RWPE2 (cell line): ENCODE results near the gene PHC2.

ENCODE experiments used
- ATAC-seq: fragments of 200-7000 bp; cut with Tn5 transposase; 3 replicates; pipeline ENCODE4 v1.9.1; 2021; ENCODE audit warnings: low read depth
- DNase-seq: peaks from one replicate; pipeline ENCODE4 v3.0.0-alpha.2; 2020; ENCODE audit warnings: low spot score
- H3K27ac ChIP-seq: fragments of 450-650 bp; 2 replicates; pipeline ENCODE4 v1.5.1; 2017; ENCODE audit warnings: mild to moderate bottlenecking; ENCODE audit not compliant: poor library complexity, severe bottlenecking
- H3K27me3 ChIP-seq: fragments of 250-450 bp; sonication (Bioruptor Pico); 2 replicates; pipeline ENCODE4 v1.5.1; 2021; ENCODE audit warnings: mild to moderate bottlenecking, moderate library complexity; ENCODE audit not compliant: insufficient read depth, poor library complexity, severe bottlenecking
- H3K36me3 ChIP-seq: fragments of 250-450 bp; sonication (Bioruptor Pico); 2 replicates; pipeline ENCODE4 v1.5.1; 2020; ENCODE audit warnings: low read depth, mild to moderate bottlenecking, moderate library complexity
- H3K4me1 ChIP-seq: fragments of 250-450 bp; sonication (Bioruptor Pico); 2 replicates; pipeline ENCODE4 v1.5.1; 2021; ENCODE audit warnings: mild to moderate bottlenecking, moderate library complexity; ENCODE audit not compliant: insufficient read depth, poor library complexity, severe bottlenecking
- H3K4me3 ChIP-seq: fragments of 250-450 bp; sonication (Bioruptor Pico); 2 replicates; pipeline ENCODE4 v1.5.1; 2021; ENCODE audit warnings: mild to moderate bottlenecking, moderate library complexity; ENCODE audit not compliant: severe bottlenecking
- H3K9me3 ChIP-seq: fragments of 250-450 bp; sonication (Bioruptor Pico); 2 replicates; pipeline ENCODE4 v1.5.1; 2021; ENCODE audit warnings: mild to moderate bottlenecking, moderate library complexity; ENCODE audit not compliant: severe bottlenecking
- TF ChIP-seq, protein P1 (sequence below): fragments of 450-650 bp; IDR thresholded peaks from one replicate; pipeline ENCODE4 v1.5.1; 2017; ENCODE audit warnings: mild to moderate bottlenecking, moderate library complexity; ENCODE audit not compliant: poor library complexity, severe bottlenecking

PHC2 gene, protein sequence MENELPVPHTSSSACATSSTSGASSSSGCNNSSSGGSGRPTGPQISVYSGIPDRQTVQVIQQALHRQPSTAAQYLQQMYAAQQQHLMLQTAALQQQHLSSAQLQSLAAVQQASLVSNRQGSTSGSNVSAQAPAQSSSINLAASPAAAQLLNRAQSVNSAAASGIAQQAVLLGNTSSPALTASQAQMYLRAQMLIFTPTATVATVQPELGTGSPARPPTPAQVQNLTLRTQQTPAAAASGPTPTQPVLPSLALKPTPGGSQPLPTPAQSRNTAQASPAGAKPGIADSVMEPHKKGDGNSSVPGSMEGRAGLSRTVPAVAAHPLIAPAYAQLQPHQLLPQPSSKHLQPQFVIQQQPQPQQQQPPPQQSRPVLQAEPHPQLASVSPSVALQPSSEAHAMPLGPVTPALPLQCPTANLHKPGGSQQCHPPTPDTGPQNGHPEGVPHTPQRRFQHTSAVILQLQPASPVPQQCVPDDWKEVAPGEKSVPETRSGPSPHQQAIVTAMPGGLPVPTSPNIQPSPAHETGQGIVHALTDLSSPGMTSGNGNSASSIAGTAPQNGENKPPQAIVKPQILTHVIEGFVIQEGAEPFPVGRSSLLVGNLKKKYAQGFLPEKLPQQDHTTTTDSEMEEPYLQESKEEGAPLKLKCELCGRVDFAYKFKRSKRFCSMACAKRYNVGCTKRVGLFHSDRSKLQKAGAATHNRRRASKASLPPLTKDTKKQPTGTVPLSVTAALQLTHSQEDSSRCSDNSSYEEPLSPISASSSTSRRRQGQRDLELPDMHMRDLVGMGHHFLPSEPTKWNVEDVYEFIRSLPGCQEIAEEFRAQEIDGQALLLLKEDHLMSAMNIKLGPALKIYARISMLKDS

DNA sequence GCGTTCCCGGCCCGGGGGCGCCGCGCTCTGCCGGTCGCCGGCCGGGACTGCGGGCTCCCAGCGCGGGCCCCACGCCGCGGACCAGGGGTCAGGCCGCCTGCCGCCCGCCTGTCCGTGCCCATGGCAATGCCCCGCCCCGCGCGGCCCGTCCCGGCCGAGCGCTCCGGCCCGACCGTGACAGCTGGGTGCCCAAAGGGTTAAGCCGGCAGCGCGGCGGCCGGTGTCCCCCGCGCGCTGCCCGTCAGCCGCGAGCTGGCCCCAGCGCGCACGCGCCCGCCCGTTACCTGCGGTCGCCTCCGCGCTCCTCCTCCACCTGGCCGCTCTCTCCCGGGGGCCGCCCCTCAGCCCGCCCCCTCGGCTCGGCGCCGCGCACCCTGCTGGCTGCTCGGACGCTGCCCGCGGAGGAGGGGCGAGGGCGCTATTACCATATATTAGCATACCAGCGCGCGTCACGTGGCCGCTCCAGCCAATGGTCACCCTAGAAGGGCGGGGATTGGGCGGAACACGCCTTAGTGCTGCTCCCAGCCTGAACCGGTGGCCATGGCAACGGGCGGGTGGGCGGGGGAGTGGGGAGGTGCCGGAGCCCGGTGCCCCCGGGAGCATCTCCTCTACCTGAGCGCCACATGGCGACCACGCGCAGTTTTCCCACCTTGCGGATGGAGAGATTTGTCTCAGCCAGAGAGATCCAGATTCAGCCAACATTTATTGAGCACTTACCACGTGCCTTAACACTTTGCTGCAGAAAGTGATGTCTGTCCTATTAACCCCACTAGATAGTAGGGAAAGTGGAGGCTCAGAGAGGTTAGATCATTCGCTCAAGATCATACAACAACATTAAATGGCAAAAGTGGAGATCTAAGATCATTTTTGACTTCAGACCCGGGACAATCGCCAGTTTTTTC is at the start of gene PHC2:
Gene PHC2 (minus strand): TSS at position 404 of the 902 bp plus-strand sequence. CDS start 55,556 bp downstream, outside the sequence.
- Histone ChIP-seq H3K9me3 (no peaks in the 10 kb centered on the region), H3K36me3 (no peaks in the 10 kb centered on the region; the same call in 1 of the 2 replicates), H3K27me3 (no peaks in the 10 kb centered on the region), H3K4me3 (peak within 1 kb of the TSS; percentile 90), H3K27ac (peak within 1 kb of the TSS; percentile 93), H3K4me1 (peaks cover 50% of the 10 kb centered on the region)
- TF ChIP-seq, protein P1, sequence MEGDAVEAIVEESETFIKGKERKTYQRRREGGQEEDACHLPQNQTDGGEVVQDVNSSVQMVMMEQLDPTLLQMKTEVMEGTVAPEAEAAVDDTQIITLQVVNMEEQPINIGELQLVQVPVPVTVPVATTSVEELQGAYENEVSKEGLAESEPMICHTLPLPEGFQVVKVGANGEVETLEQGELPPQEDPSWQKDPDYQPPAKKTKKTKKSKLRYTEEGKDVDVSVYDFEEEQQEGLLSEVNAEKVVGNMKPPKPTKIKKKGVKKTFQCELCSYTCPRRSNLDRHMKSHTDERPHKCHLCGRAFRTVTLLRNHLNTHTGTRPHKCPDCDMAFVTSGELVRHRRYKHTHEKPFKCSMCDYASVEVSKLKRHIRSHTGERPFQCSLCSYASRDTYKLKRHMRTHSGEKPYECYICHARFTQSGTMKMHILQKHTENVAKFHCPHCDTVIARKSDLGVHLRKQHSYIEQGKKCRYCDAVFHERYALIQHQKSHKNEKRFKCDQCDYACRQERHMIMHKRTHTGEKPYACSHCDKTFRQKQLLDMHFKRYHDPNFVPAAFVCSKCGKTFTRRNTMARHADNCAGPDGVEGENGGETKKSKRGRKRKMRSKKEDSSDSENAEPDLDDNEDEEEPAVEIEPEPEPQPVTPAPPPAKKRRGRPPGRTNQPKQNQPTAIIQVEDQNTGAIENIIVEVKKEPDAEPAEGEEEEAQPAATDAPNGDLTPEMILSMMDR = peak; percentile 39
- ATAC-seq (peak; percentile 82), DNase-seq (peak; percentile 99)

DNA sequence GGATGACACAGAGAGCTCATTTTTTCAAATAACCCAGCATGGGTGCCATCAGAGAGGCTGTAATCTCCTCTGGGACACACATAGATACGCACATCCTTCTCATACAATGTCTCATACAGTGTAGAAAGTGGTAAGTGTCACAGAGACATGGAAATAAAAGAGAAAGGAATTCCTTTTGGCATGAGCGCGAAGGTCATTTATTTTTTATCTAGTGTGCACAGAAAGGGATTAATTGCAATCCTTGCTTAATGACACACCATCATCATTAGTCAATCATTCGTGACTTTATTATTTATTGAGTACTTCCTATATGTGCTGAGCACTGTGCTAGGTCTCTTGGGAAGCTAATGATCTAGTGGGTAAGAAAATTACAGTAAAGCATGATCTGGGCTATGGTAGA is 46.6 kb upstream of the PHC2 start:
- no peaks in the 10 kb centered on the region for H3K27me3 ChIP-seq
- no peak overlapping the region for H3K27ac ChIP-seq
- ATAC-seq = no peak
- no peaks in the 10 kb centered on the region for H3K4me1 ChIP-seq
- no peaks in the 10 kb centered on the region for H3K9me3 ChIP-seq
- no peaks in the 10 kb centered on the region; the same call in 1 of the 2 replicates for H3K36me3 ChIP-seq
- no peak for DNase-seq
- H3K4me3 ChIP-seq = no peak overlapping the region
- TF ChIP-seq, protein P1 = no peak

DNA sequence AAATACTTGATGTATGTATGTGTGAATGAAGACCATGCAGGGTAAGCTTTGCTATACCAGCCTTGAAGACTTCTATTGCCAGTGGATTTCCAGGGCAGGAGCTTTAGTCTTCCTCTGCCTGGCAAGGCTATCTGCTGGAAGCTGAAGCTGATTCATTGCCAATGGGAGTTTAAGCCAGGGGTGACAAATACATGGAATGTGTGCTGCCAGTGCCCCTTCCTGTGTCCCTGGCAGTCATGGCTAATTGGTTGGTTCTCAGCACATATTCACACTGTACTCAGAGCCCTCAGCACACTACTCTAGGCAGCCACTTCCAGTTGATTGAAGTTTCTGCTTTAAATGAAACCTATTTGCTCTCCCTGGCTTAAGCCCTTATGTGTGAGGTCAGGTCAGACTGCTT is 43.0 kb upstream of the PHC2 start:
- no peak overlapping the region for H3K4me3 ChIP-seq
- peaks cover 3% of the 10 kb centered on the region for H3K4me1 ChIP-seq
- TF ChIP-seq, protein P1 = no peak
- ATAC-seq (no peak), DNase-seq (no peak)
- no peaks in the 10 kb centered on the region for H3K36me3 ChIP-seq
- H3K27ac ChIP-seq = no peak overlapping the region
- no peaks in the 10 kb centered on the region for H3K27me3 ChIP-seq
- H3K9me3 ChIP-seq = no peaks in the 10 kb centered on the region

DNA sequence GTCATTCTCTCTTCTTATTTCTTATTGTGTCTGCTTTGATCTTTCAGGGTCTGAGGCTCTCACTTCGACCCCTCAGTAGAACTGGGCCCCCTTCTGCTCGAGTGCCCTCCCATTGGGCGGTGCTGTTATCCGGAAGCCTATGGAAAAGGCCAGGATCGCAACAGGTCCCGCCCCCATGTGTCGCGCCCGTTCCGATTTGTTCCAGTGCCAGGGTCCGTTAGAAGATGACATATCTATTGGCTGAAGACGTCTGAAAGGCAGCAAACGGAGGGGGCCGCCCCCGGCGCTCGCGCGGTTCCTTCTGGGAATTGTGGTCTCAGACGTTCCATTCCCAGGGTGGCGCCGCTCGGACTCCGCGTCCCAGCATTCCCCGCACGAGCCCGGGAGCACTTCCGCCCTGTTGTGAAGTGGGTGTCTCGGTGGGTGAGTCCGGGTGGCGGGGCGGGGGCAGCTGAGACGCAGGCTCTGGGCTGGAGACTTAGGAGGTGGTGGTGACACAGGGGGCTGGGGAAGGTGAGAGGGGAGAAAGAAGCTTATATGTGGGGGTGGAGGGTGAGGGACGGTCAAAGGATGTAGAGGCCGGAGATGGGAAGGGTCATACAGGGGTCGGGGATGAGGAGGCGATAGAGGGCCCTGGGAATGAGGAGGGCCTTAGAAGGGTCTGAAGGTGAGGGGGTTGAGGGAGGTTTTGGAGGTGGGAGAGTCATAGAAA is 41.5 kb upstream of the PHC2 start, which contains the start of gene ZSCAN20:
Gene ZSCAN20 (plus strand): TSS at position 377 of the 712 bp plus-strand sequence. CDS start 6,644 bp downstream, outside the sequence.
- Histone ChIP-seq H3K27ac (peak within 1 kb of the TSS; percentile 25), H3K9me3 (no peaks in the 10 kb centered on the region), H3K27me3 (no peaks in the 10 kb centered on the region), H3K4me3 (peak within 1 kb of the TSS; percentile 48), H3K36me3 (no peaks in the 10 kb centered on the region), H3K4me1 (peaks cover 3% of the 10 kb centered on the region)
- ATAC-seq (peak; percentile 90), DNase-seq (peak; percentile 96)
- TF ChIP-seq, protein P1 = no peak
